Nephron progenitor cell (in vitro differentiated cells): ENCODE results near the gene SHROOM1.
A peak's percentile ranks its signal among the peaks of the same experiment; 100 is the strongest.

Experiments used
- DNase-seq: peaks from one replicate; pipeline ENCODE4 v3.0.0; 2021
- H3K27ac Mint-ChIP-seq: 2 replicates; pipeline ENCODE4 v1.8.0; 2021; ENCODE audit warnings: mild to moderate bottlenecking, moderate library complexity, mixed read lengths
- H3K27me3 Mint-ChIP-seq: 2 replicates; pipeline ENCODE4 v1.8.0; 2021; ENCODE audit warnings: mild to moderate bottlenecking, low read depth, mixed read lengths; ENCODE audit not compliant: poor library complexity
- H3K36me3 Mint-ChIP-seq: 2 replicates; pipeline ENCODE4 v1.8.0; 2021; ENCODE audit warnings: low read depth, mixed read lengths
- H3K4me1 Mint-ChIP-seq: 2 replicates; pipeline ENCODE4 v1.8.0; 2021; ENCODE audit warnings: mixed read lengths
- H3K4me3 Mint-ChIP-seq: 2 replicates; pipeline ENCODE4 v1.8.0; 2021; ENCODE audit warnings: mild to moderate bottlenecking, moderate library complexity, mixed read lengths
- H3K9me3 Mint-ChIP-seq: 2 replicates; pipeline ENCODE4 v1.8.0; 2021; ENCODE audit warnings: mild to moderate bottlenecking, moderate library complexity, mixed read lengths
- CTCF ChIP-seq: fragments of 200-600 bp; sonication (generic); IDR thresholded peaks from 2 replicates; pipeline ENCODE4 v1.5.0; 2021; ENCODE audit warnings: antibody characterized with exemption

SHROOM1 gene

DNA sequence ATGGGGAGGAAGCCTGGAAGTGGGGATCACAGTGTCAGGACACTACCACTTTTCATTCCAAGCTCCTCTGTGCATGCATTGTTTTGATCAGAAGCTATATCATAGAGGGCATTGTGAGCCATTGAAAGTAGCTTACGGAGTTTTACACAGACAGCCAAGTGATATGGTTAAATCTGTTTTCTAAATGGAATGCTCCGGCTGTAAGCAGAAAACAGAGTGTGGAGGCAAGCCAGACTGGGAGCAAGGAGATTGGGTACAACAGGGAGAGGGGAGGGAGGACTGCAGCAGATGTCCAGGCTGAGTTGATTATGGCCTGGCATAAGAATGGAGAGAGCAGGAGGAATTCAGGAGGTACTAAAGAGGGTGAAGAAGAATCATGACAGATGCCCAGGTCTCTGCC is 32.8 kb downstream of the SHROOM1 start:
- Mint-ChIP-seq H3K27me3 (peaks cover 53% of the 10 kb centered on the region), H3K36me3 (no peaks in the 10 kb centered on the region), H3K27ac (no peak overlapping the region), H3K4me3 (no peak overlapping the region), H3K4me1 (peaks cover 15% of the 10 kb centered on the region), H3K9me3 (no peaks in the 10 kb centered on the region)
- TF ChIP-seq CTCF, result no peak
- DNase-seq, result no peak

DNA sequence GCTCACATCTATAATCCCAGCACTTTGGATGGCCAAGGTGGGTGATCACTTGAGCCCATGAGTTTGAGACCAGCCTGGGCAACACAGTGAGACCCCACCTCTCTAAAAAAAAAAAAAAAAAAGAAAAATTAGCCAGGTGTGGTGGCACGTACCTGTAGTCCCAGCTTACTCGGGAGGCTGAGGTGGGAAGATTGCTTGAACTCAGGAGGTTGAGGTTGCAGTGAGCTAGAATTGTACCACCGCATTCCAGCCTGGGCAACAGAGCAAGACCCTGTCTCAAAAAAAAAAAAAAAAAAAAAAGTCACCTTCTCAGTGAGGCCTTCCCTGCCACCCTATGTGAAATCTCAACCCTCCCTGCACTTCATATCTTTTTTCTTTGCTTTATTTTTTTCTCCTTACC is 39.4 kb downstream of the SHROOM1 start:
- Mint-ChIP-seq H3K27me3 (peaks cover 47% of the 10 kb centered on the region), H3K36me3 (no peaks in the 10 kb centered on the region), H3K27ac (no peak overlapping the region), H3K9me3 (peaks cover 3% of the 10 kb centered on the region), H3K4me1 (peaks cover 9% of the 10 kb centered on the region), H3K4me3 (no peak overlapping the region)
- DNase-seq, result no peak
- no peak for TF ChIP-seq CTCF

DNA sequence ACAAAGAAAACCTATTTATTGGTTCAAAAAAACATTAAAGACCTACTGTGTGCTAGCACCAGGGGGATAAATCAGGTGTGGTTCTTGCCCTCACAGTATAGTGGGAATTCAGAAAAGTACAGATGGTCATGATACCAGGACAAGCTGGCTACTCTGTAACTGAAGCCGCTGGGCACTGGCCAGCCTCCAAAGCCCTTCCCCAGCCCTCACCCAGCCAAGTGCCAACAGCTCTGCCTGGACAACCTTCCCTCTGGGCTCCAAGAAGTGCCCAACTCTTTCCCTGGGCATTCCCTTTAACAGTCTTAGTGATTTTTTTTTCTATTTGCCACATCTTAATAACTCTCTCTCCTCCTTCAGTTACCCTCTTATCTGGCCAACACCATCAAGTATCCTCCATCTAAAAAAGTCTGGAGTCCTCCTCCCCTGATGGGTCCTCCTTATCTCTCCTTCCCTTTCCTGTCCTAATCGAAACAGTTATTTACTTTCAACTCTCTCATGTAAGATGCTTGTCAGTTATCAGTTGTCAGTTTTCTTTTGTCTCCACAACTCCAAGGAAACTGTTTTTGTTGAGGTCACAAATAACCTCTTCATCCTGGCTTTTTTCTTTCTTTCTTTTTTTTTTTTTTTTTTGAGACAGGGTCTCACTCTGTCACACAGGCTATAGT is 40.1 kb downstream of the SHROOM1 start:
- Mint-ChIP-seq H3K4me3 (no peak overlapping the region), H3K27ac (no peak overlapping the region), H3K36me3 (no peaks in the 10 kb centered on the region), H3K27me3 (peaks cover 49% of the 10 kb centered on the region), H3K4me1 (peaks cover 9% of the 10 kb centered on the region), H3K9me3 (peaks cover 4% of the 10 kb centered on the region)
- no peak for DNase-seq
- no peak for TF ChIP-seq CTCF

- TF ChIP-seq CTCF, result no peak
- DNase-seq, result no peak
- peaks cover 9% of the 10 kb centered on the region for H3K4me1 Mint-ChIP-seq
- no peaks in the 10 kb centered on the region for H3K36me3 Mint-ChIP-seq
- peaks cover 51% of the 10 kb centered on the region for H3K27me3 Mint-ChIP-seq
- H3K27ac Mint-ChIP-seq, result peak overlapping the region; percentile 49
- no peak overlapping the region for H3K4me3 Mint-ChIP-seq
- peaks cover 4% of the 10 kb centered on the region for H3K9me3 Mint-ChIP-seq
Measured at GRCh38 chr5:132788990-132789886, 41.2 kb downstream of the SHROOM1 start.

GRCh38 chr5:132788508-132788907 is 41.9 kb downstream of the SHROOM1 start:
- no peak overlapping the region for H3K4me3 Mint-ChIP-seq
- no peaks in the 10 kb centered on the region for H3K36me3 Mint-ChIP-seq
- H3K27me3 Mint-ChIP-seq, result peaks cover 52% of the 10 kb centered on the region
- peaks cover 9% of the 10 kb centered on the region for H3K4me1 Mint-ChIP-seq
- no peak overlapping the region for H3K27ac Mint-ChIP-seq
- DNase-seq, result no peak
- TF ChIP-seq CTCF, result no peak
- H3K9me3 Mint-ChIP-seq, result peaks cover 4% of the 10 kb centered on the region
